SU-DHL-6 (cell line): ENCODE results near the gene PTPRE.

ENCODE experiments used
- CTCF ChIP-seq: fragments of 200-600 bp; sonication (generic); IDR thresholded peaks from one replicate; pipeline ENCODE4 v1.5.1; 2017; ENCODE audit warnings: antibody characterized with exemption, mild to moderate bottlenecking, low read length, moderate library complexity; ENCODE audit not compliant: insufficient read depth, poor library complexity, severe bottlenecking
- EZH2phosphoT487 ChIP-seq: fragments of 200-600 bp; sonication (generic), shearing (Covaris generic); conservative IDR thresholded peaks from 2 replicates; pipeline ENCODE4 v1.6.1; 2018; ENCODE audit warnings: mild to moderate bottlenecking, antibody characterized with exemption, low read length, moderate library complexity, mixed read lengths

GRCh38 chr10:127963136-127963535 is 56.2 kb downstream of the PTPRE start:
- TF ChIP-seq CTCF (no peak), EZH2phosphoT487 (no peak)
